SK-N-SH treated with all-trans-retinoic acid at 6 μM for 48 hours (cell line): ENCODE data around the gene MINPP1.
A peak's percentile ranks its signal among the peaks of the same experiment; 100 is the strongest.

ENCODE experiments used
- ATAC-seq: fragments of 200-7000 bp; cut with Tn5 transposase; 3 replicates; pipeline ENCODE4 v1.9.1; 2020; ENCODE audit warnings: mild to moderate bottlenecking, moderate library complexity
- ARNTL ChIP-seq: fragments of 450-650 bp; formaldehyde crosslinking; IDR thresholded peaks from 2 replicates; pipeline ENCODE4 v1.5.0; 2020; ENCODE audit warnings: low read depth, mild to moderate bottlenecking, moderate library complexity, borderline replicate concordance
- BACH2 ChIP-seq: fragments of 250-450 bp; sonication (Bioruptor Pico); IDR thresholded peaks from 2 replicates; pipeline ENCODE4 v1.9.0; 2021; ENCODE audit warnings: mild to moderate bottlenecking, borderline replicate concordance
- CREB5 ChIP-seq: fragments of 250-450 bp; sonication (Bioruptor Pico); IDR thresholded peaks from 2 replicates; pipeline ENCODE4 v1.5.1; 2020; ENCODE audit warnings: low read depth, mild to moderate bottlenecking, moderate library complexity
- CSDC2 ChIP-seq: fragments of 250-450 bp; sonication (Bioruptor Pico); IDR thresholded peaks from 2 replicates; pipeline ENCODE4 v1.5.0; 2020; ENCODE audit warnings: mild to moderate bottlenecking, moderate library complexity
- ESRRG ChIP-seq: fragments of 250-450 bp; sonication (Bioruptor Pico); IDR thresholded peaks from 2 replicates; pipeline ENCODE4 v1.6.1; 2021; ENCODE audit warnings: mild to moderate bottlenecking
- ISL1 ChIP-seq: fragments of 250-450 bp; sonication (Bioruptor Pico); IDR thresholded peaks from 2 replicates; pipeline ENCODE4 v2.1.2; 2022; ENCODE audit warnings: mild to moderate bottlenecking, moderate library complexity
- OSR1 ChIP-seq: fragments of 250-450 bp; sonication (Bioruptor Pico); IDR thresholded peaks from 2 replicates; pipeline ENCODE4 v1.8.0; 2022; ENCODE audit warnings: moderate library complexity, mild to moderate bottlenecking, inconsistent platforms
- PATZ1 ChIP-seq: fragments of 250-450 bp; sonication (Bioruptor Pico); IDR thresholded peaks from 2 replicates; pipeline ENCODE4 v1.8.0; 2020; ENCODE audit warnings: mild to moderate bottlenecking, moderate library complexity, borderline replicate concordance
- PPARA ChIP-seq: fragments of 250-450 bp; sonication (Bioruptor Pico); IDR thresholded peaks from 2 replicates; pipeline ENCODE4 v1.5.0; 2020; ENCODE audit warnings: mild to moderate bottlenecking, borderline replicate concordance
- RARB ChIP-seq: fragments of 250-450 bp; sonication (Bioruptor Pico); IDR thresholded peaks from 2 replicates; pipeline ENCODE4 v1.8.0; 2021; ENCODE audit warnings: mild to moderate bottlenecking, moderate library complexity
- SNAI2 ChIP-seq: fragments of 250-450 bp; sonication (Bioruptor Pico); IDR thresholded peaks from 2 replicates; pipeline ENCODE4 v1.5.0; 2020; ENCODE audit warnings: mild to moderate bottlenecking, moderate library complexity
- TCF4 ChIP-seq: fragments of 250-450 bp; sonication (Bioruptor Pico); IDR thresholded peaks from 2 replicates; pipeline ENCODE4 v1.8.0; 2021; ENCODE audit warnings: mild to moderate bottlenecking, moderate library complexity, borderline replicate concordance
- TOX ChIP-seq: fragments of 250-450 bp; sonication (Bioruptor Pico); IDR thresholded peaks from 2 replicates; pipeline ENCODE4 v1.8.0; 2021; ENCODE audit warnings: mild to moderate bottlenecking, moderate library complexity, borderline replicate concordance
- TSHZ2 ChIP-seq: fragments of 250-450 bp; sonication (Bioruptor Pico); IDR thresholded peaks from 2 replicates; pipeline ENCODE4 v1.5.0; 2020; ENCODE audit warnings: mild to moderate bottlenecking, moderate library complexity
- ZC3H10 ChIP-seq: fragments of 250-450 bp; sonication (Bioruptor Pico); IDR thresholded peaks from 2 replicates; pipeline ENCODE4 v1.5.1; 2021; ENCODE audit warnings: mild to moderate bottlenecking, moderate library complexity
- ZFP3 ChIP-seq: fragments of 250-450 bp; sonication (Bioruptor Pico); IDR thresholded peaks from 2 replicates; pipeline ENCODE4 v1.5.0; 2020; ENCODE audit warnings: mild to moderate bottlenecking, moderate library complexity
- ZFP30 ChIP-seq: fragments of 450-650 bp; formaldehyde crosslinking; IDR thresholded peaks from 2 replicates; pipeline ENCODE4 v1.5.0; 2022; ENCODE audit warnings: mild to moderate bottlenecking, moderate library complexity
- ZNF565 ChIP-seq: fragments of 450-650 bp; formaldehyde crosslinking; conservative IDR thresholded peaks from 2 replicates; pipeline ENCODE4 v1.5.0; 2020; ENCODE audit warnings: low read depth, mild to moderate bottlenecking, moderate library complexity
- ZNF70 ChIP-seq: fragments of 450-650 bp; formaldehyde crosslinking; IDR thresholded peaks from 2 replicates; pipeline ENCODE4 v1.5.0; 2020; ENCODE audit warnings: mild to moderate bottlenecking, moderate library complexity
- ZNF8 ChIP-seq: fragments of 450-650 bp; formaldehyde crosslinking; IDR thresholded peaks from 2 replicates; pipeline ENCODE4 v1.5.0; 2020; ENCODE audit warnings: mild to moderate bottlenecking, moderate library complexity
- TF ChIP-seq, protein P1 (sequence below): fragments of 250-450 bp; sonication (Bioruptor Pico); IDR thresholded peaks from 2 replicates; pipeline ENCODE4 v1.5.1; 2021; ENCODE audit warnings: mild to moderate bottlenecking, moderate library complexity

The MINPP1 gene

GRCh38 chr10:87505366-87506111 lies 846 bp downstream of the MINPP1 start:
- peak; percentile 86 for ATAC-seq

DNA sequence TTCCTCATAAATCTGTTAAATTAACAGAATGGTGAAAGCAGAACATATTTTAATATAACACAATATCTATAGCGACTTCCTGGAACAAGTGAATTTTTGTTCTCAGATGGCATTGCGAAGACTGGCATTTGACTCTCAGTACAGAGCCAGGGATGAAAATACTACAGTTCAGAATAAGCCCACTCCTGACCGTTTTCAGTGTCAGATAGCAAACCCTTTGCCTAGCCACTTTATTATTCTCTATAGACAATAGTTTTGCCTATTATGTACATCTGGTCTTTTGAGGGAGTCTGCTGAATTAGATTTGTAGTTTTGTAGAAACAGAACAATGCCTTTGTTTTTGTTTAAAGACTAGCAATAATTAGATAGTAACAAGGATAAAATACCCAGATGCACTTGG lies 2.3 kb downstream of the MINPP1 start:
- TF ChIP-seq PPARA (no peak), OSR1 (CRISPR knock-in tag) (no peak), BACH2 (CRISPR knock-in tag) (no peak), ZFP30 (no peak), SNAI2 (no peak), ESRRG (CRISPR knock-in tag) (no peak), ISL1 (CRISPR knock-in tag) (no peak), ARNTL (CRISPR knock-in tag) (no peak), ZNF70 (no peak), ZNF565 (CRISPR knock-in tag) (no peak), ZFP3 (no peak), ZC3H10 (no peak), ZNF8 (CRISPR knock-in tag) (no peak), TOX (CRISPR knock-in tag) (no peak), CREB5 (no peak), PATZ1 (CRISPR knock-in tag) (no peak)
- no peak for ATAC-seq

More at GRCh38 chr10:87505366-87506111, 846 bp downstream of the MINPP1 start:
- TF ChIP-seq ZFP30 (no peak), PATZ1 (CRISPR knock-in tag) (no peak), CREB5 (no peak), ZNF8 (CRISPR knock-in tag) (no peak), RARB (no peak), ARNTL (CRISPR knock-in tag) (no peak), CSDC2 (CRISPR knock-in tag) (no peak), ZNF565 (CRISPR knock-in tag) (no peak), TSHZ2 (CRISPR knock-in tag) (no peak), OSR1 (CRISPR knock-in tag) (no peak), TCF4 (no peak), BACH2 (CRISPR knock-in tag) (no peak)

GRCh38 chr10:87507879-87508483 lies 3.3 kb downstream of the MINPP1 start:
- ATAC-seq: no peak
- TF ChIP-seq, protein P1, sequence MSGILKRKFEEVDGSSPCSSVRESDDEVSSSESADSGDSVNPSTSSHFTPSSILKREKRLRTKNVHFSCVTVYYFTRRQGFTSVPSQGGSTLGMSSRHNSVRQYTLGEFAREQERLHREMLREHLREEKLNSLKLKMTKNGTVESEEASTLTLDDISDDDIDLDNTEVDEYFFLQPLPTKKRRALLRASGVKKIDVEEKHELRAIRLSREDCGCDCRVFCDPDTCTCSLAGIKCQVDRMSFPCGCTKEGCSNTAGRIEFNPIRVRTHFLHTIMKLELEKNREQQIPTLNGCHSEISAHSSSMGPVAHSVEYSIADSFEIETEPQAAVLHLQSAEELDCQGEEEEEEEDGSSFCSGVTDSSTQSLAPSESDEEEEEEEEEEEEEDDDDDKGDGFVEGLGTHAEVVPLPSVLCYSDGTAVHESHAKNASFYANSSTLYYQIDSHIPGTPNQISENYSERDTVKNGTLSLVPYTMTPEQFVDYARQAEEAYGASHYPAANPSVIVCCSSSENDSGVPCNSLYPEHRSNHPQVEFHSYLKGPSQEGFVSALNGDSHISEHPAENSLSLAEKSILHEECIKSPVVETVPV (CRISPR knock-in tag): no peak
- TF ChIP-seq TCF4 (no peak), ZFP3 (no peak), ZNF565 (CRISPR knock-in tag) (no peak), PATZ1 (CRISPR knock-in tag) (no peak), ZFP30 (no peak), ESRRG (CRISPR knock-in tag) (no peak), ARNTL (CRISPR knock-in tag) (no peak)
